HepG2 (cell line): ENCODE results near the gene ARSB. TPM values are rescaled to one million over a fixed set of nuclear protein-coding genes. Genes with fewer than 3 reads are reported as not detected.

ENCODE experiments used
- ATAC-seq: fragments of 200-7000 bp; cut with Tn5 transposase; 3 replicates; pipeline ENCODE4 v1.9.1; 2020; ENCODE audit warnings: mild to moderate bottlenecking, moderate library complexity
- BruUV-seq: library from RNA; stranded (reverse); fragments of 400-500 nt; replicated peaks from 2 replicates; lab custom pipeline; 2021; lab: Mats Ljungman, UMichigan
- CTCF ChIA-PET: fragments of 300-600 bp; formaldehyde crosslinking; extraction: SDS; loops from one replicate; lab custom pipeline; 2021; ENCODE audit warnings: low total read pairs, inconsistent platforms, low intra/inter-chr PET ratio; lab: Yijun Ruan, JAX
- POLR2A ChIA-PET: fragments of 350-600 bp; sonication (Branson Sonifier 250); formaldehyde crosslinking; loops from one replicate; lab custom pipeline; 2020; ENCODE audit warnings: antibody characterized with exemption, inconsistent platforms; lab: Yijun Ruan, JAX
- DNase-seq: peaks from one replicate; pipeline ENCODE4 v3.0.0-alpha.2; 2015; ENCODE audit warnings: low spot score
- FAIRE-seq: peaks from 3 replicates; lab custom pipeline; 2011; peaks lifted over from hg19 to GRCh38; lab: Jason Lieb, UNC
- H2AFZ ChIP-seq: one replicate; pipeline ENCODE4 v1.6.1; 2011; ENCODE audit warnings: low read length, inconsistent platforms
- H3K27ac ChIP-seq: fragments of 300-600 bp; 3 replicates; pipeline ENCODE4 v1.8.0; 2011; ENCODE audit warnings: mixed run types, mild to moderate bottlenecking, mixed read lengths, low read length, inconsistent platforms; ENCODE audit not compliant: insufficient read depth; ENCODE audit errors: extremely low read length
- H3K27me3 ChIP-seq, 2 experiments: fragments of 200-600 bp in 1 of 2; 2 replicates in 1 of 2; 3 replicates in 1 of 2; pipeline versions ENCODE4 v1.6.0 to v1.8.0; 2011; ENCODE audit warnings: low read length in 2 of 2, mild to moderate bottlenecking in 2 of 2, moderate library complexity in 2 of 2, inconsistent platforms in 1 of 2; ENCODE audit not compliant: insufficient read depth in 2 of 2, control insufficient read depth in 1 of 2
- H3K36me3 ChIP-seq, 2 experiments: fragments of 200-600 bp in 1 of 2; replicated peaks in 1 of 2; 2 replicates in 1 of 2; 3 replicates in 1 of 2; pipeline versions ENCODE4 v1.5.1 to v1.8.0; 2011; ENCODE audit warnings: low read length in 2 of 2, inconsistent platforms in 1 of 2; ENCODE audit not compliant: insufficient read depth in 2 of 2, control insufficient read depth in 1 of 2
- H3K4me1 ChIP-seq: 2 replicates; pipeline ENCODE4 v1.5.1; 2012; ENCODE audit warnings: low read length, inconsistent platforms; ENCODE audit not compliant: insufficient read depth
- H3K4me2 ChIP-seq: 2 replicates; pipeline ENCODE4 v1.6.0; 2011; ENCODE audit warnings: low read depth, low read length, inconsistent platforms
- H3K4me3 ChIP-seq, 3 experiments: fragments of 200-600 bp in 1 of 3; sonication (generic), shearing (Covaris generic) in 1 of 3; replicated peaks in 1 of 3; 2 replicates each; pipeline ENCODE4 v1.5.1; 2011 to 2016; ENCODE audit warnings: low read length in 3 of 3, inconsistent platforms in 2 of 3, low read depth in 2 of 3, mild to moderate bottlenecking in 2 of 3, control low read depth in 1 of 3, mixed read lengths in 1 of 3; ENCODE audit not compliant: insufficient read depth in 1 of 3
- H3K79me2 ChIP-seq: one replicate; pipeline ENCODE4 v1.6.1; 2011; ENCODE audit warnings: low read length, inconsistent platforms; ENCODE audit not compliant: insufficient read depth
- H3K9ac ChIP-seq: 2 replicates; pipeline ENCODE4 v1.6.0; 2011; ENCODE audit warnings: mild to moderate bottlenecking, low read depth, low read length, inconsistent platforms; ENCODE audit not compliant: insufficient read depth
- H3K9me3 ChIP-seq: 2 replicates; pipeline ENCODE4 v1.5.1; 2012; ENCODE audit warnings: mild to moderate bottlenecking, low read length
- H4K20me1 ChIP-seq: 2 replicates; pipeline ENCODE4 v1.6.0; 2011; ENCODE audit warnings: inconsistent platforms, mild to moderate bottlenecking, low read length, moderate library complexity; ENCODE audit not compliant: insufficient read depth
- AGO2 ChIP-seq: fragments of 200-400 bp; formaldehyde crosslinking; optimal IDR thresholded peaks from 2 replicates; pipeline ENCODE3; 2017; ENCODE audit warnings: mild to moderate bottlenecking, low read depth, low read length, moderate library complexity
- ATM ChIP-seq: fragments of 450-650 bp; IDR thresholded peaks from 2 replicates; pipeline ENCODE4 v1.7.1; 2017; ENCODE audit warnings: mild to moderate bottlenecking, borderline replicate concordance
- GLMP ChIP-seq: sonication (generic); formaldehyde crosslinking; IDR thresholded peaks from 2 replicates; pipeline ENCODE4 v1.9.0; 2021; ENCODE audit warnings: missing genetic modification reagents, mild to moderate bottlenecking, borderline replicate concordance
- HCFC1 ChIP-seq: fragments of 150-350 bp; IDR thresholded peaks from 2 replicates; pipeline ENCODE4 v1.6.1; 2014; ENCODE audit warnings: low read depth, low read length
- HMGA1 ChIP-seq: sonication (generic); formaldehyde crosslinking; conservative IDR thresholded peaks from 2 replicates; pipeline ENCODE4 v1.4.0; 2020; ENCODE audit warnings: missing genetic modification reagents
- KAT2B ChIP-seq: fragments of 150-350 bp; IDR thresholded peaks from 2 replicates; pipeline ENCODE4 v1.6.1; 2014; ENCODE audit warnings: low read depth, low read length, borderline replicate concordance
- KLF9 ChIP-seq: IDR thresholded peaks from 2 replicates; pipeline ENCODE4 v1.6.1; 2016; ENCODE audit warnings: low read depth
- NFKBIZ ChIP-seq: IDR thresholded peaks from 2 replicates; pipeline ENCODE4 v1.6.1; 2018; ENCODE audit warnings: missing genetic modification reagents, missing compliant biosample characterization
- SETDB1 ChIP-seq: sonication (generic); formaldehyde crosslinking; IDR thresholded peaks from 2 replicates; pipeline ENCODE4 v1.5.1; 2020; ENCODE audit warnings: missing genetic modification reagents, mild to moderate bottlenecking, borderline replicate concordance
- SRSF4 ChIP-seq: fragments of 200-400 bp; formaldehyde crosslinking; IDR thresholded peaks from one replicate; pipeline ENCODE4 v1.6.1; 2018; ENCODE audit warnings: mild to moderate bottlenecking, low read depth, low read length, moderate library complexity; ENCODE audit not compliant: poor library complexity, severe bottlenecking
- SRY ChIP-seq: sonication (generic); formaldehyde crosslinking; IDR thresholded peaks from 2 replicates; pipeline ENCODE4 v1.8.0; 2022; ENCODE audit warnings: mild to moderate bottlenecking, missing genetic modification reagents
- STAT5B ChIP-seq: sonication (generic); formaldehyde crosslinking; IDR thresholded peaks from 2 replicates; pipeline ENCODE4 v1.4.0; 2020; ENCODE audit warnings: missing genetic modification reagents
- ZNF614 ChIP-seq: IDR thresholded peaks from 2 replicates; pipeline ENCODE4 v1.6.1; 2018; ENCODE audit warnings: missing biosample characterization, missing genetic modification reagents, inconsistent platforms, borderline replicate concordance
- ZNF687 ChIP-seq: sonication (generic); formaldehyde crosslinking; IDR thresholded peaks from 2 replicates; pipeline ENCODE4 v1.5.1; 2020; ENCODE audit warnings: mild to moderate bottlenecking, missing genetic modification reagents, moderate library complexity
- WGBS: methylation state at CpG from one replicate; pipeline ENCODE4 v1.1.6; 2017; ENCODE audit warnings: low lambda C conversion rate; 5-methylcytosine and 5-hydroxymethylcytosine counted together
- in situ Hi-C: cut with HindIII; loops from 2 replicates; pipeline ENCODE4 v1.10.0; 2017; ENCODE audit warnings: low pct_unique_long_range_greater_than_20kb; ENCODE audit not compliant: extremely low pct_ligation_motif_present
- intact Hi-C: fragments of 100-400 bp; cut with micrococcal nuclease; formaldehyde crosslinking; loops from one replicate; pipeline ENCODE4 v1.10.0; 2022; ENCODE audit not compliant: unreplicated experiment
- polyA plus RNA-seq, 8 experiments: library from polyadenylated mRNA; depleted of rRNA in 3 of 8; stranded (reverse) in 7 of 8; unstranded in 1 of 8; fragments of >200 nt; fragmentation: Illumina TruSeq in 4 of 8; extraction: Trizol in 4 of 8; gene quantifications; 2 replicates each; pipeline versions ENCODE4 v1.2.1 to v1.2.3, GENCODE V29; 2011 to 2016; ENCODE audit warnings: low read depth in 4 of 8, missing spikeins in 1 of 8, mixed read lengths in 1 of 8; ENCODE audit not compliant: insufficient read depth in 1 of 8
- total RNA-seq, 5 experiments: library from RNA; depleted of rRNA; stranded (reverse); fragments of >200 nt; fragmentation: Illumina TruSeq; extraction: Trizol; gene quantifications; 2 replicates each; pipeline ENCODE4 v1.2.3, GENCODE V29; 2016; ENCODE audit warnings: low read depth in 1 of 5

The ARSB gene
- total and polyA plus RNA-seq, 2 of the 13 experiments (the other 11 are each of a cell fraction or from before 2014, with no cell fraction given), result 52.6 to 66.4 TPM

GRCh38 chr5:78912811-78913210 is 72.3 kb downstream of the ARSB start:
- intact Hi-C loops, result no loop called here
- ATAC-seq (no peak), FAIRE-seq (no peak)
- Histone ChIP-seq H3K4me1 (peaks cover 23% of the 10 kb centered on the region), H3K9me3 (no peaks in the 10 kb centered on the region), H3K4me3 (no peak overlapping the region), H4K20me1 (no peaks in the 10 kb centered on the region), H3K79me2 (no peaks in the 10 kb centered on the region)
- CTCF ChIA-PET, result no interaction called here
- TF ChIP-seq HMGA1 (CRISPR knock-in tag) (no peak), GLMP (CRISPR knock-in tag) (no peak), KAT2B (no peak), ZNF614 (CRISPR knock-in tag) (no peak), NFKBIZ (CRISPR knock-in tag) (no peak), HCFC1 (no peak), SRY (CRISPR knock-in tag) (no peak), ATM (no peak), STAT5B (no peak), SRSF4 (no peak), AGO2 (no peak), ZNF687 (CRISPR knock-in tag) (no peak), SETDB1 (CRISPR knock-in tag) (no peak), KLF9 (CRISPR knock-in tag) (no peak)
- TF ChIP-seq, all 625 proteins: peak for 0
- no peak overlapping the region for H3K27ac ChIP-seq
- no peak for DNase-seq
- 98% methylated on average over 7 of the region's 7 CpGs for WGBS
- H3K4me2 ChIP-seq, result no peak overlapping the region
- peaks cover 3 to 20% of the 10 kb centered on the region in 2 experiments; a peak in 3 of 5 replicates for H3K36me3 ChIP-seq
- in situ Hi-C loops, result no loop called here
- BruUV-seq, result no TSS peak
- H2AFZ ChIP-seq, result no peak overlapping the region
- H3K27me3 ChIP-seq, result no peaks in the 10 kb centered on the region
- no peak overlapping the region for H3K9ac ChIP-seq
- POLR2A ChIA-PET, result no interaction called here
